G401 (cell line): ENCODE data around the gene ETDC. TPM values are rescaled to one million over a fixed set of nuclear protein-coding genes. Genes with fewer than 3 reads are reported as not detected.
A peak's percentile ranks its signal among the peaks of the same experiment; 100 is the strongest.
"Not testable (repeated sequence)": the region's sequence is repeated elsewhere in the genome, so short reads cannot be mapped to it uniquely, and the experiment has no call there.

ENCODE experiments used
- DNase-seq: peaks from one replicate; pipeline ENCODE4 v3.0.0-alpha.2; 2015; ENCODE audit warnings: low spot score
- in situ Hi-C: cut with HindIII; loops from 2 replicates; pipeline ENCODE4 v1.10.0; 2016; ENCODE audit warnings: low sequenced_read_pairs, mixed read lengths
- total RNA-seq: library from RNA; depleted of rRNA; stranded (reverse); fragments of >200 nt; shearing (Covaris generic); gene quantifications from 2 replicates; pipeline ENCODE4 v1.2.3, GENCODE V29; 2014; rRNA removed

The ETDC gene
- total RNA-seq, result not detected in 2 replicates

GRCh38 chrX:135309430-135309923, at the start of gene ETDC:
Gene ETDC (plus strand): TSS chrX:135309480. CDS start chrX:135309480, 0 bp downstream.
- in situ Hi-C loops, result no loop called here
- no peak for DNase-seq

GRCh38 chrX:135260976-135261375, 48.3 kb upstream of the ETDC start:
- DNase-seq, in situ Hi-C loops: not testable (repeated sequence)

GRCh38 chrX:135263376-135263775, 45.9 kb upstream of the ETDC start:
- in situ Hi-C loops, DNase-seq: not testable (repeated sequence)

GRCh38 chrX:135264206-135264605, 45.1 kb upstream of the ETDC start:
- in situ Hi-C loops, result no loop called here
- DNase-seq, result no peak

- in situ Hi-C loops, result no loop called here
- no peak for DNase-seq
Measured at GRCh38 chrX:135273162-135273561, 36.1 kb upstream of the ETDC start.

GRCh38 chrX:135275973-135276372, 33.3 kb upstream of the ETDC start:
- DNase-seq, result no peak
- in situ Hi-C loops, result no loop called here

GRCh38 chrX:135287266-135287823, 21.9 kb upstream of the ETDC start:
- DNase-seq, result no peak
- in situ Hi-C loops, result no loop called here

- in situ Hi-C loops, result no loop called here
- peak; percentile 58 for DNase-seq
Measured at GRCh38 chrX:135295238-135295943, 13.9 kb upstream of the ETDC start.

GRCh38 chrX:135295944-135296305, 13.4 kb upstream of the ETDC start:
- no peak for DNase-seq
- in situ Hi-C loops, result no loop called here

- no peak for DNase-seq
- in situ Hi-C loops, result no loop called here
Measured at GRCh38 chrX:135302269-135302873, 6.9 kb upstream of the ETDC start.

- in situ Hi-C loops, result no loop called here
- no peak for DNase-seq
Measured at GRCh38 chrX:135304741-135305140, 4.5 kb upstream of the ETDC start.

GRCh38 chrX:135307171-135307570, 2.1 kb upstream of the ETDC start:
- in situ Hi-C loops, result no loop called here
- no peak for DNase-seq

GRCh38 chrX:135308345-135308855, 880 bp upstream of the ETDC start:
- peak; percentile 0 for DNase-seq
- in situ Hi-C loops, result no loop called here

GRCh38 chrX:135315864-135316263, 6.6 kb downstream of the ETDC start:
- no peak for DNase-seq
- in situ Hi-C loops, result no loop called here

GRCh38 chrX:135324463-135324862, 15.2 kb downstream of the ETDC start:
- DNase-seq, result no peak
- in situ Hi-C loops, result no loop called here

GRCh38 chrX:135325036-135325818, 15.9 kb downstream of the ETDC start:
- in situ Hi-C loops, result not testable (repeated sequence)

GRCh38 chrX:135327299-135327698, 18.0 kb downstream of the ETDC start:
- in situ Hi-C loops, result no loop called here
- no peak for DNase-seq

More at GRCh38 chrX:135325036-135325818, 15.9 kb downstream of the ETDC start:
- not testable (repeated sequence) for DNase-seq

- in situ Hi-C loops, result no loop called here
- no peak for DNase-seq
Measured at GRCh38 chrX:135328421-135329005, 19.2 kb downstream of the ETDC start.

GRCh38 chrX:135330706-135331105, 21.4 kb downstream of the ETDC start:
- in situ Hi-C loops, result no loop called here
- DNase-seq, result no peak
